Retina (tissue), 1 donor: Measurements from ENCODE around the gene PLXNA3.

Source experiments
- DNase-seq: peaks from one replicate; pipeline ENCODE4 v3.0.0-alpha.2; 2016

Gene PLXNA3

GRCh38 chrX:154458116-154458953, at the start of gene PLXNA3:
PLXNA3 (plus strand) TSS chrX:154458281; CDS start chrX:154460184, 1,903 bp downstream.
- DNase-seq = peak; percentile 31

GRCh38 chrX:154408659-154409221, 49.3 kb upstream of the PLXNA3 start:
- DNase-seq = no peak

- no peak for DNase-seq
Observed at GRCh38 chrX:154409222-154409871, 48.7 kb upstream of the PLXNA3 start, which contains the start of gene DNASE1L1. DNASE1L1 (minus strand) TSS chrX:154409254; CDS start chrX:154405568, 3,686 bp downstream.

- peak; percentile 70 for DNase-seq
Observed at GRCh38 chrX:154411981-154412340, 46.1 kb upstream of the PLXNA3 start.

- DNase-seq = no peak
Observed at GRCh38 chrX:154412468-154412867, 45.6 kb upstream of the PLXNA3 start.

GRCh38 chrX:154413142-154413541, 44.9 kb upstream of the PLXNA3 start:
- DNase-seq = no peak

- DNase-seq = no peak
Observed at GRCh38 chrX:154417157-154417556, 40.9 kb upstream of the PLXNA3 start.

- no peak for DNase-seq
Observed at GRCh38 chrX:154419189-154419588, 38.9 kb upstream of the PLXNA3 start.

GRCh38 chrX:154419688-154420401, 38.2 kb upstream of the PLXNA3 start:
- no peak for DNase-seq

- no peak for DNase-seq
Observed at GRCh38 chrX:154420402-154420756, 37.7 kb upstream of the PLXNA3 start.

GRCh38 chrX:154426916-154427770, 30.9 kb upstream of the PLXNA3 start:
- DNase-seq = no peak

- peak; percentile 89 for DNase-seq
Observed at GRCh38 chrX:154428176-154429171, 29.6 kb upstream of the PLXNA3 start, which contains the start of gene ATP6AP1. ATP6AP1 (plus strand) TSS chrX:154428677; CDS start chrX:154428693, 16 bp downstream.

- no peak for DNase-seq
Observed at GRCh38 chrX:154429711-154430110, 28.4 kb upstream of the PLXNA3 start.

- no peak for DNase-seq
Observed at GRCh38 chrX:154430479-154430878, 27.6 kb upstream of the PLXNA3 start.

GRCh38 chrX:154430916-154431315, 27.2 kb upstream of the PLXNA3 start:
- DNase-seq = no peak

- no peak for DNase-seq
Observed at GRCh38 chrX:154431341-154431740, 26.7 kb upstream of the PLXNA3 start.

GRCh38 chrX:154432210-154432609, 25.9 kb upstream of the PLXNA3 start:
- DNase-seq = no peak

GRCh38 chrX:154433605-154434004, 24.5 kb upstream of the PLXNA3 start:
- DNase-seq = no peak

GRCh38 chrX:154434394-154435168, 23.5 kb upstream of the PLXNA3 start:
- no peak for DNase-seq

- no peak for DNase-seq
Observed at GRCh38 chrX:154435171-154435733, 22.8 kb upstream of the PLXNA3 start.
